HAP-1 (cell line): ENCODE measurements around the gene ZNRD2.
A peak's percentile ranks its signal among the peaks of the same experiment; 100 is the strongest.
"Not testable (repeated sequence)": the region's sequence is repeated elsewhere in the genome, so short reads cannot be mapped to it uniquely, and the experiment has no call there.

Experiments
- DNase-seq, 2 experiments: peaks; one replicate each; pipeline ENCODE4 v3.0.0-alpha.2; 2016 to 2020; ENCODE audit warnings: low spot score in 2 of 2
- H3K27me3 ChIP-seq: fragments of 250-450 bp; sonication (Bioruptor Pico); 2 replicates; pipeline ENCODE4 v1.5.1; 2020; ENCODE audit warnings: low read depth, mild to moderate bottlenecking, moderate library complexity
- H3K36me3 ChIP-seq: fragments of 250-450 bp; sonication (Bioruptor Pico); replicated peaks from 2 replicates; pipeline ENCODE4 v1.5.1; 2020; ENCODE audit warnings: mild to moderate bottlenecking
- H3K4me1 ChIP-seq: fragments of 250-450 bp; sonication (Bioruptor Pico); 2 replicates; pipeline ENCODE4 v1.5.1; 2020; ENCODE audit warnings: mild to moderate bottlenecking
- H3K4me3 ChIP-seq: fragments of 250-450 bp; sonication (Bioruptor Pico); 2 replicates; pipeline ENCODE4 v1.5.1; 2020; ENCODE audit warnings: mild to moderate bottlenecking, moderate library complexity
- H3K9me3 ChIP-seq: fragments of 250-450 bp; sonication (Bioruptor Pico); 2 replicates; pipeline ENCODE4 v1.5.1; 2020; ENCODE audit warnings: mild to moderate bottlenecking, moderate library complexity
- in situ Hi-C: fragments of 300-500 bp; cut with MboI; formaldehyde crosslinking; loops from 3 replicates; pipeline ENCODE4 v1.14.3; 2020; ENCODE audit warnings: low sequenced_read_pairs, inconsistent platforms, mixed read lengths

The ZNRD2 gene

GRCh38 chr11:65556470-65557279 lies 13.6 kb upstream of the ZNRD2 start:
- in situ Hi-C loops, result no loop called here
- H3K4me3 ChIP-seq, result peak overlapping the region; percentile 42
- no peak for DNase-seq

GRCh38 chr11:65557280-65558001 lies 12.8 kb upstream of the ZNRD2 start:
- in situ Hi-C loops, result no loop called here
- H3K4me1 ChIP-seq, result peaks cover 17% of the 10 kb centered on the region
- DNase-seq, result no peak
- no peaks in the 10 kb centered on the region for H3K27me3 ChIP-seq
- no peaks in the 10 kb centered on the region; the same call in 1 of the 2 replicates for H3K36me3 ChIP-seq
- peak overlapping the region; percentile 42 for H3K4me3 ChIP-seq
- H3K9me3 ChIP-seq, result no peaks in the 10 kb centered on the region

More at GRCh38 chr11:65556470-65557279, 13.6 kb upstream of the ZNRD2 start:
- Histone ChIP-seq H3K36me3 (no peaks in the 10 kb centered on the region; the same call in none of the 2 replicates), H3K4me1 (peaks cover 17% of the 10 kb centered on the region), H3K27me3 (no peaks in the 10 kb centered on the region), H3K9me3 (no peaks in the 10 kb centered on the region)

GRCh38 chr11:65558002-65558929 lies 12.0 kb upstream of the ZNRD2 start, which contains the start of gene LTBP3:
Gene LTBP3, minus strand, starts transcription at chr11:65558359. Its CDS starts 400 bp downstream, at chr11:65557959.
- Histone ChIP-seq H3K4me3 (peak within 1 kb of the TSS; percentile 42), H3K4me1 (peaks cover 17% of the 10 kb centered on the region), H3K9me3 (no peaks in the 10 kb centered on the region), H3K27me3 (no peaks in the 10 kb centered on the region), H3K36me3 (no peaks in the 10 kb centered on the region)
- peak; percentile 42 to 81 for DNase-seq
- in situ Hi-C loops, result no loop called here

GRCh38 chr11:65558930-65559509 lies 11.3 kb upstream of the ZNRD2 start:
- Histone ChIP-seq H3K4me3 (peak overlapping the region; percentile 38), H3K27me3 (no peaks in the 10 kb centered on the region), H3K36me3 (no peaks in the 10 kb centered on the region), H3K9me3 (no peaks in the 10 kb centered on the region), H3K4me1 (peaks cover 17% of the 10 kb centered on the region)
- DNase-seq, result no peak
- in situ Hi-C loops, result no loop called here

GRCh38 chr11:65559535-65559934 lies 10.7 kb upstream of the ZNRD2 start:
- no peaks in the 10 kb centered on the region for H3K36me3 ChIP-seq
- in situ Hi-C loops, result no loop called here
- peaks cover 17% of the 10 kb centered on the region for H3K4me1 ChIP-seq
- DNase-seq, result no peak
- no peaks in the 10 kb centered on the region for H3K9me3 ChIP-seq
- H3K4me3 ChIP-seq, result no peak overlapping the region
- H3K27me3 ChIP-seq, result no peaks in the 10 kb centered on the region

- Histone ChIP-seq H3K27me3 (no peaks in the 10 kb centered on the region), H3K4me1 (peaks cover 17% of the 10 kb centered on the region), H3K36me3 (no peaks in the 10 kb centered on the region), H3K9me3 (no peaks in the 10 kb centered on the region), H3K4me3 (no peak overlapping the region)
- DNase-seq, result no peak
- in situ Hi-C loops, result no loop called here
Measured at GRCh38 chr11:65559951-65560537, 10.2 kb upstream of the ZNRD2 start.

GRCh38 chr11:65560555-65561418 lies 9.5 kb upstream of the ZNRD2 start:
- Histone ChIP-seq H3K36me3 (no peaks in the 10 kb centered on the region), H3K4me1 (peaks cover 15% of the 10 kb centered on the region), H3K4me3 (no peak overlapping the region), H3K27me3 (no peaks in the 10 kb centered on the region), H3K9me3 (no peaks in the 10 kb centered on the region)
- DNase-seq, result peak in 1 of 2 experiments; percentile 79
- in situ Hi-C loops, result no loop called here

- Histone ChIP-seq H3K36me3 (no peaks in the 10 kb centered on the region), H3K4me3 (no peak overlapping the region), H3K4me1 (peaks cover 12% of the 10 kb centered on the region), H3K9me3 (no peaks in the 10 kb centered on the region), H3K27me3 (no peaks in the 10 kb centered on the region)
- DNase-seq, result no peak
- in situ Hi-C loops, result no loop called here
Measured at GRCh38 chr11:65562020-65562419, 8.3 kb upstream of the ZNRD2 start.

- Histone ChIP-seq H3K9me3 (no peaks in the 10 kb centered on the region), H3K4me3 (no peak overlapping the region), H3K4me1 (peaks cover 8% of the 10 kb centered on the region), H3K27me3 (no peaks in the 10 kb centered on the region), H3K36me3 (no peaks in the 10 kb centered on the region)
- DNase-seq, result no peak
- in situ Hi-C loops, result no loop called here
Measured at GRCh38 chr11:65562788-65563187, 7.5 kb upstream of the ZNRD2 start.

GRCh38 chr11:65563601-65564000 lies 6.7 kb upstream of the ZNRD2 start:
- no peaks in the 10 kb centered on the region for H3K27me3 ChIP-seq
- no peak for DNase-seq
- no peaks in the 10 kb centered on the region for H3K9me3 ChIP-seq
- H3K36me3 ChIP-seq, result 0 out of 2 replicates have a peak, but pooled peaks cover 3% of the 10 kb centered on the region
- in situ Hi-C loops, result no loop called here
- peaks cover 6% of the 10 kb centered on the region for H3K4me1 ChIP-seq
- H3K4me3 ChIP-seq, result no peak overlapping the region

- H3K9me3 ChIP-seq, DNase-seq, H3K27me3 ChIP-seq, H3K4me3 ChIP-seq, H3K4me1 ChIP-seq, H3K36me3 ChIP-seq, in situ Hi-C loops: not testable (repeated sequence)
Measured at GRCh38 chr11:65564879-65565559, 5.3 kb upstream of the ZNRD2 start.
